OCI-LY3 (cell line): ENCODE results near the gene LIN7B.

Source experiments
- CTCF ChIP-seq: fragments of 200-600, 300-600 bp; sonication (generic); IDR thresholded peaks from 2 replicates; pipeline ENCODE4 v1.5.1; 2014; ENCODE audit warnings: antibody characterized with exemption, low read length, low read depth
- EZH2phosphoT487 ChIP-seq: fragments of 200-600 bp; shearing (Covaris generic); IDR thresholded peaks from 2 replicates; pipeline ENCODE4 v1.6.1; 2018; ENCODE audit warnings: antibody characterized with exemption, mixed run types, low read depth

GRCh38 chr19:49106648-49107135 lies 7.5 kb upstream of the LIN7B start:
- TF ChIP-seq CTCF (peak; percentile 92), EZH2phosphoT487 (no peak)
